Ishikawa (cell line): ENCODE data around the gene FTO.

Experiments
- CEBPB ChIP-seq: IDR thresholded peaks from 2 replicates; pipeline ENCODE4 v1.6.1; 2012
- CREB1 ChIP-seq: IDR thresholded peaks from 2 replicates; pipeline ENCODE4 v1.6.1; 2012; ENCODE audit warnings: low read depth
- EGR1 ChIP-seq: IDR thresholded peaks from 2 replicates; pipeline ENCODE4 v1.6.1; 2012
- EP300 ChIP-seq: IDR thresholded peaks from 2 replicates; pipeline ENCODE4 v1.6.1; 2012; ENCODE audit warnings: borderline replicate concordance
- FOXM1 ChIP-seq: IDR thresholded peaks from 2 replicates; pipeline ENCODE4 v1.6.1; 2012; ENCODE audit warnings: low read depth, borderline replicate concordance
- MAX ChIP-seq: IDR thresholded peaks from 2 replicates; pipeline ENCODE4 v1.6.1; 2012
- NFIC ChIP-seq: IDR thresholded peaks from 2 replicates; pipeline ENCODE4 v1.6.1; 2012
- RAD21 ChIP-seq: IDR thresholded peaks from 2 replicates; pipeline ENCODE4 v1.6.1; 2012; ENCODE audit warnings: low read depth
- REST ChIP-seq: IDR thresholded peaks from 2 replicates; pipeline ENCODE4 v1.6.1; 2012; ENCODE audit warnings: low read depth, mild to moderate bottlenecking
- TAF1 ChIP-seq: IDR thresholded peaks from 2 replicates; pipeline ENCODE4 v1.6.1; 2012; ENCODE audit warnings: low read depth, mild to moderate bottlenecking
- TCF12 ChIP-seq: IDR thresholded peaks from 2 replicates; pipeline ENCODE4 v1.6.1; 2012; ENCODE audit warnings: low read depth
- TEAD4 ChIP-seq: IDR thresholded peaks from 2 replicates; pipeline ENCODE4 v1.6.1; 2012
- USF1 ChIP-seq: IDR thresholded peaks from 2 replicates; pipeline ENCODE4 v1.6.1; 2012
- YY1 ChIP-seq: IDR thresholded peaks from 2 replicates; pipeline ENCODE4 v1.6.1; 2012; ENCODE audit warnings: low read depth
- ZBTB7A ChIP-seq: IDR thresholded peaks from 2 replicates; pipeline ENCODE4 v1.6.1; 2012; ENCODE audit warnings: low read depth

Gene FTO

GRCh38 chr16:53721017-53721416 is 17.1 kb downstream of the FTO start:
- TF ChIP-seq ZBTB7A (no peak), MAX (no peak), EGR1 (no peak), FOXM1 (no peak), CREB1 (no peak), USF1 (no peak), NFIC (no peak), REST (no peak), TAF1 (no peak), CEBPB (no peak), TEAD4 (no peak), TCF12 (no peak), RAD21 (no peak), EP300 (no peak), YY1 (no peak)

- TF ChIP-seq REST, result no peak
These were observed 22.7 kb downstream of the FTO start for GRCh38 chr16:53726625-53727024.

GRCh38 chr16:53730693-53731092 is 26.7 kb downstream of the FTO start:
- TF ChIP-seq ZBTB7A (no peak), NFIC (no peak), FOXM1 (no peak), YY1 (no peak), USF1 (no peak), CEBPB (no peak), RAD21 (no peak), REST (no peak), EGR1 (no peak), EP300 (no peak), TCF12 (no peak), CREB1 (no peak)

GRCh38 chr16:53732296-53732929 is 28.5 kb downstream of the FTO start:
- TF ChIP-seq EGR1 (no peak), EP300 (no peak), REST (no peak), MAX (no peak), TCF12 (no peak), CEBPB (no peak), TEAD4 (no peak), RAD21 (no peak), CREB1 (no peak), TAF1 (no peak), NFIC (no peak), ZBTB7A (no peak), YY1 (no peak), USF1 (no peak)
